ENCODE data around the gene HS3ST2. TPM values are rescaled to one million over a fixed set of nuclear protein-coding genes. Genes with fewer than 3 reads are reported as not detected.
A peak's percentile ranks its signal among the peaks of the same experiment; 100 is the strongest.

Gene HS3ST2
- total RNA-seq, 4 donors from 2014 or later = 0.23 to 2.7 (median 1.7) TPM; not detected in 1

DNA sequence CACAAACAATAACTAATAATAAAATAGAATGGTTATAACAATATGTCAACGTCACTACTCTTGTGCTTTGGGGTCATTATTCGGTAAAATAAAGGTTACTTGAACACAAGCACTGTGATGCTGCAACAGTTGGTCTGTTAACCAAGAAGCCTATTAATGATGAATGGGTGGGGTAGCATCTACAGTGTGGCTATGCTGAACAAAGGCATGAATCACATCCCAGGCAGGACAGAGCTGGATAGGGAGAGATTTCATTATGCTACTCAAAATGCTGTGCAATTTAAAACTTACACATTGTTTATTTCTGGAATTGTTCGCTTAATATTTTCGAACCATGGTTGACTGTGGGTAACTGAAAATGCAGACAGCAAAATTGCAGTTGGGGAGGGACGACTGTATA, 9.1 kb upstream of the HS3ST2 start:
- intact Hi-C loops (cut with DNase I; ENCODE audit: low total_unique reads) = no loop called here
- DNase-seq (ENCODE audit: low spot score in 2 of 2) = no peak
- 82 to 85% methylated on average over 5 of the region's 5 CpGs for WGBS, 2 donors
- TF ChIP-seq, protein P1, sequence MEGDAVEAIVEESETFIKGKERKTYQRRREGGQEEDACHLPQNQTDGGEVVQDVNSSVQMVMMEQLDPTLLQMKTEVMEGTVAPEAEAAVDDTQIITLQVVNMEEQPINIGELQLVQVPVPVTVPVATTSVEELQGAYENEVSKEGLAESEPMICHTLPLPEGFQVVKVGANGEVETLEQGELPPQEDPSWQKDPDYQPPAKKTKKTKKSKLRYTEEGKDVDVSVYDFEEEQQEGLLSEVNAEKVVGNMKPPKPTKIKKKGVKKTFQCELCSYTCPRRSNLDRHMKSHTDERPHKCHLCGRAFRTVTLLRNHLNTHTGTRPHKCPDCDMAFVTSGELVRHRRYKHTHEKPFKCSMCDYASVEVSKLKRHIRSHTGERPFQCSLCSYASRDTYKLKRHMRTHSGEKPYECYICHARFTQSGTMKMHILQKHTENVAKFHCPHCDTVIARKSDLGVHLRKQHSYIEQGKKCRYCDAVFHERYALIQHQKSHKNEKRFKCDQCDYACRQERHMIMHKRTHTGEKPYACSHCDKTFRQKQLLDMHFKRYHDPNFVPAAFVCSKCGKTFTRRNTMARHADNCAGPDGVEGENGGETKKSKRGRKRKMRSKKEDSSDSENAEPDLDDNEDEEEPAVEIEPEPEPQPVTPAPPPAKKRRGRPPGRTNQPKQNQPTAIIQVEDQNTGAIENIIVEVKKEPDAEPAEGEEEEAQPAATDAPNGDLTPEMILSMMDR (IDR thresholded peaks at IDR 0.05) = no peak
- TF ChIP-seq POLR2A (IDR thresholded peaks at IDR 0.05) = no peak
- no peak overlapping the region for H3K4me3 ChIP-seq (ENCODE audit: low read depth, poor library complexity, severe bottlenecking)

DNA sequence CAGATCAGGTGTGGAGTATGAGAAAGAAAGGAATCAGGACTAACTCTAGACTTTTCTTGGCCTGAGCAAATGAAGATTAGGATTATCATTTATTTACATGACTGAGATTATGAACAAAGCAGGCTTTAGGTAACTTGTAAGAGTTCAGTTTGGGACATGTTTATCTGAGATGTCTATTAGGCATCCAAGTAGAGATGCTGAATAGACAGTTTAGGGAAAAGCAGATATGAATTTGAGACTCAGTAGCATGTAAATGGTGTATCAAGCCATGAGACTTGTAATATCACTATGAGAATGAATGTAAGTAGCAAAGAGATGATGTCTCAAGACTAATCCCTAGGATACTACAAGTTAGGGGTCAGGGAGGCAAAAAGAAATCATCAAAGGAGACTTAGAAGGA, 8.6 kb upstream of the HS3ST2 start:
- no peak overlapping the region for H3K4me3 ChIP-seq (ENCODE audit: low read depth, poor library complexity, severe bottlenecking)
- TF ChIP-seq POLR2A (IDR thresholded peaks at IDR 0.05) = no peak
- TF ChIP-seq, protein P1 (IDR thresholded peaks at IDR 0.05) = no peak
- DNase-seq (ENCODE audit: low spot score in 2 of 2) = no peak
- intact Hi-C loops (cut with DNase I; ENCODE audit: low total_unique reads) = no loop called here

DNA sequence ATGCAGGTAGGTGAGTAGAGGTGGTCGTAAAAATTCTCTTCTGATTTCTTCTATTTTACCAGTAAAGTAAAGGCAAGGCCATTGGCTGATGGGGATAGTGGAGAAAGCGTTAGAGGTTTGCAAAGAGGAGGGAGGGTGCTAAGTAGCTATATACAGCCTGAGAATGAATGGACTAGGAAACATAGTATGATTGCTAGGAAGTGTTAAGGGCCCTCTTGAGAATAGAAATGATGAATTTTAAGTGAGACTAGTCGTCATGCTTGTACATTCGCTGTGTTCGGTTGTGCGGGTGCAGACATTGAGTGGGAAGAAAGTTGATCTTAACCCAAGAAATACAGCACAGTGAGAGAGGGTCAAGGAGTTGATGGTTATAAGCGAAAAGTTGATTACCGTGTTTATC, 7.2 kb upstream of the HS3ST2 start:
- WGBS, 2 donors = 82 to 86% methylated on average over 8 of the region's 8 CpGs
- intact Hi-C loops (cut with DNase I; ENCODE audit: low total_unique reads) = no loop called here
- no peak for TF ChIP-seq POLR2A (IDR thresholded peaks at IDR 0.05)
- TF ChIP-seq, protein P1 (IDR thresholded peaks at IDR 0.05) = no peak
- DNase-seq (ENCODE audit: low spot score in 2 of 2) = no peak
- no peak overlapping the region for H3K4me3 ChIP-seq (ENCODE audit: low read depth, poor library complexity, severe bottlenecking)

DNA sequence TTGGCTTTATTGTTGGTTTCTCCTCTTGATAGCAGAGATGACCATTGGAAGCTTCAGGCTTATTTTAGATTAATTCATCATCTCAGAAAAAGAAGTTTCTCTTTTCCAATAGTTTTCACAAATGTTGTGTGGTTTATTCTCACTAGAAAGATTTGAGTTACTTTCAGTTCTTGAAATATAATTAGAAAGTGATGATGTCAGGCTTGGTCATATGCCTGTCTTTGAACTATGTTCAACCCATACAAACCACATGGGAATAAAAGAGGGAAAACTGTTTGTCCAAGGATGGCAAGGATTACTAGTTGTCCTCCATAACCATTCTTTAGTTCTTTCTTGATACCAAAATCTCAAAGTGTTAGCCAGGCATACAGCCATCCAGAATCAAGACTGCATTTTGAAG, 3.7 kb upstream of the HS3ST2 start:
- no peak for TF ChIP-seq POLR2A (IDR thresholded peaks at IDR 0.05)
- TF ChIP-seq, protein P1 (IDR thresholded peaks at IDR 0.05) = no peak

DNA sequence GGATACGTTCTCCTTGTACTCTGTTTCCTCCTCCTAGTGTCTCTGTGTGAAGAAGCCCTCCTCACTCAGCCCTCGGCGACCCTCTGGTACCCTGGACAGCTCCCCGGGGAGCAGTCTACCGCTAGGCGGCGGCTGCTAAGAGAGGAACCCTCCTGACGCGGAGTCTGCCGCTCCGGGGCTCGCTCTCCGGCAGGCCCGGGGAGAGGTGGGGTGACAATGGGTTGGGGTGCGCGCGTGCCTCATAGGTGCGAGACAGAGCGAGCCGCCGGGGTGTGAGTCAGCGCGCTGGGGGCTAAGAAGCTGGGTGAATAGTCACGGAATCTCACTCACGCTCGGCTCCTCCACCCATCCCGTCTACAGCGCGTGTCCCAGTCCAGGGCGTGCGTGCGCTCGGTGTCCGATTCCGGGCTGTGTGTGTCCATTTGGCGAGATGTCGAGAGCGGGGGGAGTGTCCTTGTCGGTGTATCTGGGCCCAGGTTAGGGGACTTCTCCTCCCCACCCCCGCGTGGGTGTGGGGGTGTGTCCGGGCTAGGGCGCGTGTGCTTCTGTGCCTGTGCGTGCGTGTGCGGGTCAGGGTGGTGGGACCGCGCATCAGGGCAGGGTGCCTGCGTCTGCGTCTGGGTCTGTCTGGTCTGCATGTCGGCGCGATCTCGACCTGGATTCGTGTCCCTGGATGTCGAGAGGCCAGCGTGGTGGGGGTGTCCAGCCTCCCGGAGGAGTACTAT, 577 bp upstream of the HS3ST2 start:
- intact Hi-C loops (cut with DNase I; ENCODE audit: low total_unique reads) = no loop called here
- 2 to 4% methylated on average over 32 to 50 of the region's 59 CpGs for WGBS, 2 donors
- no peak overlapping the region for H3K4me3 ChIP-seq (ENCODE audit: low read depth, poor library complexity, severe bottlenecking)
- no peak for TF ChIP-seq POLR2A (IDR thresholded peaks at IDR 0.05)
- DNase-seq (ENCODE audit: low spot score in 2 of 2) = peak; percentile 22 to 88

More for the DNA sequence above, 3.7 kb upstream of the HS3ST2 start:
- no peak overlapping the region for H3K4me3 ChIP-seq (ENCODE audit: low read depth, poor library complexity, severe bottlenecking)
- intact Hi-C loops (cut with DNase I; ENCODE audit: low total_unique reads) = no loop called here
- DNase-seq (ENCODE audit: low spot score in 2 of 2) = no peak

DNA sequence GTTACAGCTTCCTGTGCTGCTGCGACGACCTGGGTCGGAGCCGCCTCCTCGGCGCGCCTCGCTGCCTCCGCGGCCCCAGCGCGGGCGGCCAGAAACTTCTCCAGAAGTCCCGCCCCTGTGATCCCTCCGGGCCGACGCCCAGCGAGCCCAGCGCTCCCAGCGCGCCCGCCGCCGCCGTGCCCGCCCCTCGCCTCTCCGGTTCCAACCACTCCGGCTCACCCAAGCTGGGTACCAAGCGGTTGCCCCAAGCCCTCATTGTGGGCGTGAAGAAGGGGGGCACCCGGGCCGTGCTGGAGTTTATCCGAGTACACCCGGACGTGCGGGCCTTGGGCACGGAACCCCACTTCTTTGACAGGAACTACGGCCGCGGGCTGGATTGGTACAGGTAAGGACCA, 746 bp downstream of the HS3ST2 start:
- peak overlapping the region; percentile 21 for H3K4me3 ChIP-seq (ENCODE audit: low read depth, poor library complexity, severe bottlenecking)
- intact Hi-C loops (cut with DNase I; ENCODE audit: low total_unique reads) = no loop called here
- 1 to 6% methylated on average over 14 to 19 of the region's 41 CpGs for WGBS, 2 donors
- TF ChIP-seq POLR2A (IDR thresholded peaks at IDR 0.05) = no peak
- TF ChIP-seq, protein P1 (IDR thresholded peaks at IDR 0.05) = no peak
- DNase-seq (ENCODE audit: low spot score in 2 of 2) = peak in 1 of 2 donors; percentile 84
